Measurements from ENCODE around the gene STK10. TPM values are rescaled to one million over a fixed set of nuclear protein-coding genes. Genes with fewer than 3 reads are reported as not detected.

The STK10 gene
- total RNA-seq, 2 experiments from 2014 or later: 211 to 229 TPM

DNA sequence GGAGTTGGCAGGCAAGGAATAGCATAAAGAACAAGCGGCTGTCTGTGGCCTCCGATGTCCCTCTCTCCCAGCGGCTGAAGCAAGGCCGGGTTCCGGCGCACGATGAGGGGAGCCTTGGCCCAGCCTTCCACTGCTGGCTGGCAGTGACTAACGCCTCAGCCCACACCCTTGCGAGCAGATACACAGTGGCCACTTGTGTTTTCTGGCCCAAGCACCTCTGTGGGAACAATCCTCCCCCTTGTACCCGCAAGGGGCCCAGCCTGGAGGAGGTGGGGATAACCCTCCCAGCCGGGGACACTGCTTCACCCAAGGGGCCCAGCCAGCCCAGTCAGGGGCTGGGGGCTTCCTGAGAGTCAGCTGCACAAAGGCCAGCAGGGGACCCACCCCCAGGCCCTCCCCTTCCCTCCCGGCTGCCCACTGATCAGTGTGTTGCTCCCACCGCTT is 23.2 kb downstream of the STK10 start:
- CTCF ChIA-PET: interaction anchor here (0.6 kb wide), 1 partner anchor 25 kb away, joined by 3 read pairs; no protein-coding TSS in a partner anchor

DNA sequence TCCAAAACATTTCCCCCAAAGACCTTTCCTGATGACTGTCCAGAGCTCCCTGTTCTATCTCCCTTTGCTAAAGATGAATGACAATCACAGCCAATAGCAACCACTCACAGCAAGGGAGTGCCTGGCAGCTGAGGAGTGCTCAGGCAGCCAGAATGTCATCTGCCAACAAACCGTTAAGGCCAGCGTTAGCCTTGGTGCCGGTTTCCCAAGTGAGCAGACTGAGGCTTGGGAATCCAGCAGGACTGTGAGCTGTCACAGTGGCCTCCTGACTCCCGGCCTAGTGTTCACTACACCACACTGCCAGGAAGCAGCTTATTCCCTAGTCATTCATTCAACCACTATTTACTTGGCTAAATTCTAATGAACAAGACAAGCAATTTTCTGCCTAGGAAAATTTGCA is 24.7 kb downstream of the STK10 start:
- CTCF ChIA-PET: interaction anchor here (2.1 kb wide), 1 partner anchor 12 kb away, joined by 4 read pairs; no protein-coding TSS in a partner anchor
- H3K27ac ChIP-seq (ENCODE audit: low read depth in 1 of 2, low read length in 2 of 2): peak overlapping the region in 1 of 2 donors; percentile 15
- no peaks in the 10 kb centered on the region for H3K27me3 ChIP-seq (ENCODE audit: control insufficient read depth in 1 of 2, insufficient read depth in 2 of 2, low read length in 2 of 2)
- TF ChIP-seq, protein P1, sequence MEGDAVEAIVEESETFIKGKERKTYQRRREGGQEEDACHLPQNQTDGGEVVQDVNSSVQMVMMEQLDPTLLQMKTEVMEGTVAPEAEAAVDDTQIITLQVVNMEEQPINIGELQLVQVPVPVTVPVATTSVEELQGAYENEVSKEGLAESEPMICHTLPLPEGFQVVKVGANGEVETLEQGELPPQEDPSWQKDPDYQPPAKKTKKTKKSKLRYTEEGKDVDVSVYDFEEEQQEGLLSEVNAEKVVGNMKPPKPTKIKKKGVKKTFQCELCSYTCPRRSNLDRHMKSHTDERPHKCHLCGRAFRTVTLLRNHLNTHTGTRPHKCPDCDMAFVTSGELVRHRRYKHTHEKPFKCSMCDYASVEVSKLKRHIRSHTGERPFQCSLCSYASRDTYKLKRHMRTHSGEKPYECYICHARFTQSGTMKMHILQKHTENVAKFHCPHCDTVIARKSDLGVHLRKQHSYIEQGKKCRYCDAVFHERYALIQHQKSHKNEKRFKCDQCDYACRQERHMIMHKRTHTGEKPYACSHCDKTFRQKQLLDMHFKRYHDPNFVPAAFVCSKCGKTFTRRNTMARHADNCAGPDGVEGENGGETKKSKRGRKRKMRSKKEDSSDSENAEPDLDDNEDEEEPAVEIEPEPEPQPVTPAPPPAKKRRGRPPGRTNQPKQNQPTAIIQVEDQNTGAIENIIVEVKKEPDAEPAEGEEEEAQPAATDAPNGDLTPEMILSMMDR (IDR thresholded peaks at IDR 0.05): no peak
- DNase-seq (no peak), ATAC-seq (ENCODE audit: poor library complexity) (no peak)
- Mint-ChIP-seq H3K4me3 (peak overlapping the region; percentile 12), H3K27ac (peak overlapping the region; percentile 59), H3K4me1 (ENCODE audit: low read depth) (peaks cover 73% of the 10 kb centered on the region), H3K27me3 (no peaks in the 10 kb centered on the region), H3K36me3 (ENCODE audit: low read depth) (peaks cover 67% of the 10 kb centered on the region), H3K9me3 (no peaks in the 10 kb centered on the region)
- peaks cover 50% of the 10 kb centered on the region for H3K36me3 ChIP-seq (ENCODE audit: insufficient read depth, low read length)
- peaks cover 91% of the 10 kb centered on the region for H3K4me1 ChIP-seq (ENCODE audit: insufficient read depth, low read length)
- no peak overlapping the region for H3K4me3 ChIP-seq (ENCODE audit: low read length)
- POLR2A ChIA-PET: interaction anchor here (1.7 to 5.4 kb wide), 2 partner anchors 11 to 15 kb away, joined by 6 to 29 read pairs; no protein-coding TSS in a partner anchor
- no peaks in the 10 kb centered on the region for H3K9me3 ChIP-seq (ENCODE audit: control insufficient read depth in 1 of 2, insufficient read depth in 1 of 2, low read length in 2 of 2)
- intact Hi-C loops (cut with DNase I, micrococcal nuclease): no loop called here

More for the DNA sequence above, 23.2 kb downstream of the STK10 start:
- Histone ChIP-seq H3K27me3 (ENCODE audit: control insufficient read depth in 1 of 2, insufficient read depth in 2 of 2, low read length in 2 of 2) (no peaks in the 10 kb centered on the region), H3K9me3 (ENCODE audit: control insufficient read depth in 1 of 2, insufficient read depth in 1 of 2, low read length in 2 of 2) (no peaks in the 10 kb centered on the region), H3K36me3 (ENCODE audit: insufficient read depth, low read length) (peaks cover 57% of the 10 kb centered on the region), H3K4me1 (ENCODE audit: insufficient read depth, low read length) (peaks cover 92% of the 10 kb centered on the region), H3K27ac (ENCODE audit: low read depth in 1 of 2, low read length in 2 of 2) (peak overlapping the region in 1 of 2 donors; percentile 13), H3K4me3 (ENCODE audit: low read length) (no peak overlapping the region)
- no peak overlapping the region for H3K4me3 Mint-ChIP-seq
- H3K4me1 Mint-ChIP-seq (ENCODE audit: low read depth): peaks cover 78% of the 10 kb centered on the region
- peaks cover 75% of the 10 kb centered on the region for H3K36me3 Mint-ChIP-seq (ENCODE audit: low read depth)
- peak overlapping the region; percentile 98 for H3K27ac Mint-ChIP-seq
- ATAC-seq (ENCODE audit: poor library complexity) (no peak), DNase-seq (no peak)
- intact Hi-C loops (cut with DNase I, micrococcal nuclease): no loop called here
- no peaks in the 10 kb centered on the region for H3K9me3 Mint-ChIP-seq
- POLR2A ChIA-PET: interaction anchor here (1.0 to 5.4 kb wide), 4 partner anchors 10 to 24 kb away, joined by 3 to 29 read pairs (median 4); partner anchors contain the start of gene STK10
- TF ChIP-seq, protein P1 (IDR thresholded peaks at IDR 0.05): no peak
- H3K27me3 Mint-ChIP-seq: no peaks in the 10 kb centered on the region

DNA sequence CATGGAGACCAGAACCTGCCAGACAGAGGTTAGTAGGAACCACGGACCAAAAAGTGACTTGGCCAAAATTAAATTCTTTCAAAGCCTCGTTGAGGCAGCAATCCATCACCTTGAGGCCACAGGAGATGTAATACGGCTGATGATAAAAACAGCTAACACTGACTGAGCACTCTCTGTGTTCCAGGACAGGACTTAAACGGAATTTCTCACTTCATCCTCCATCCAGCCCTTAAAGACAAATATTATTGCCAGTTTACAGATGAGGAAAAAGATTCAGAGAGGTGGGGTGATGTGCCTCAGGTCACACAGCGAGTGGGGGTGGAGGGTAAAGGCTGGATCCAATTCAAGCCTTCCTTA is 25.1 kb downstream of the STK10 start:
- Mint-ChIP-seq H3K36me3 (ENCODE audit: low read depth) (peaks cover 67% of the 10 kb centered on the region), H3K27ac (peak overlapping the region; percentile 59), H3K4me3 (no peak overlapping the region), H3K9me3 (no peaks in the 10 kb centered on the region), H3K27me3 (no peaks in the 10 kb centered on the region), H3K4me1 (ENCODE audit: low read depth) (peaks cover 73% of the 10 kb centered on the region)
- intact Hi-C loops (cut with DNase I, micrococcal nuclease): no loop called here
- no peak for ATAC-seq (ENCODE audit: poor library complexity)
- Histone ChIP-seq H3K4me3 (ENCODE audit: low read length) (no peak overlapping the region), H3K9me3 (ENCODE audit: control insufficient read depth in 1 of 2, insufficient read depth in 1 of 2, low read length in 2 of 2) (no peaks in the 10 kb centered on the region), H3K27ac (ENCODE audit: low read depth in 1 of 2, low read length in 2 of 2) (peak overlapping the region in 1 of 2 donors; percentile 15), H3K27me3 (ENCODE audit: control insufficient read depth in 1 of 2, insufficient read depth in 2 of 2, low read length in 2 of 2) (no peaks in the 10 kb centered on the region), H3K4me1 (ENCODE audit: insufficient read depth, low read length) (peaks cover 90% of the 10 kb centered on the region), H3K36me3 (ENCODE audit: insufficient read depth, low read length) (peaks cover 48% of the 10 kb centered on the region)
- DNase-seq: no peak
- ChIA-PET CTCF (interaction anchor here (2.1 kb wide), 1 partner anchor 12 kb away, joined by 4 read pairs; no protein-coding TSS in a partner anchor), POLR2A (interaction anchor here (0.7 to 5.4 kb wide), 7 partner anchors 10 to 77 kb away, joined by 3 to 29 read pairs (median 6); partner anchors contain the start of gene STK10)
- TF ChIP-seq, protein P1 (IDR thresholded peaks at IDR 0.05): no peak
